GM19438 (cell line): ENCODE measurements around the gene PSG3.
"Not testable (repeated sequence)": the region's sequence is repeated elsewhere in the genome, so short reads cannot be mapped to it uniquely, and the experiment has no call there.

Experiments used
- ATAC-seq: cut with Tn5 transposase; IDR thresholded peaks from one replicate; pipeline ENCODE4 v1.9.1; 2021; ENCODE audit warnings: low read depth; ENCODE audit not compliant: unreplicated experiment

The PSG3 gene

GRCh38 chr19:42695811-42696503 is 44.3 kb downstream of the PSG3 start:
- ATAC-seq, result no peak

GRCh38 chr19:42693760-42694350 is 46.4 kb downstream of the PSG3 start:
- ATAC-seq, result no peak

GRCh38 chr19:42683917-42684513 is 56.3 kb downstream of the PSG3 start:
- ATAC-seq, result no peak

GRCh38 chr19:42676326-42676725 is 64.0 kb downstream of the PSG3 start:
- not testable (repeated sequence) for ATAC-seq

- not testable (repeated sequence) for ATAC-seq
Measured at GRCh38 chr19:42674549-42674948, 65.7 kb downstream of the PSG3 start.
